T-cell (primary cell): ENCODE data around the gene ETS2. TPM values are rescaled to one million over a fixed set of nuclear protein-coding genes. Genes with fewer than 3 reads are reported as not detected.

ENCODE experiments used
- ATAC-seq, 4 experiments: fragments of 200-7000 bp in 3 of 4; fragments of 150-1000 bp in 1 of 4; cut with Tn5 transposase; replicated peaks in 1 of 4; 1 replicate in 3 of 4; 2 replicates in 1 of 4; pipeline ENCODE4 v1.10.0; 2021; ENCODE audit warnings: moderate library complexity in 3 of 4, mild to moderate bottlenecking in 2 of 4, moderate number of reproducible peaks in 1 of 4
- CTCF ChIA-PET, 2 donors: fragments of 300-600 bp; sonication (Branson Sonifier 250); formaldehyde crosslinking; loops; one replicate each; lab custom pipeline; 2022; ENCODE audit warnings: antibody characterized with exemption in 2 of 2; lab: Charles Lee
- POLR2A ChIA-PET, 2 donors: fragments of 300-600 bp; sonication (Branson Sonifier 250); formaldehyde crosslinking; loops; one replicate each; lab custom pipeline; 2022; ENCODE audit warnings: antibody characterized with exemption in 2 of 2; lab: Charles Lee
- DNase-seq, 35 experiments: peaks; one replicate each; pipeline versions ENCODE4 v3.0.0 to v3.0.0-alpha.2; 2013 to 2023
- H3K27ac ChIP-seq: one replicate; pipeline ENCODE4 v1.5.1; 2013; ENCODE audit warnings: low read length
- H3K27me3 ChIP-seq, 2 experiments: replicated peaks in 1 of 2; 1 replicate in 1 of 2; 2 replicates in 1 of 2; pipeline versions ENCODE4 v1.6.1 to v1.7.0; 2013; ENCODE audit warnings: low read length in 1 of 2, mixed read lengths in 1 of 2; ENCODE audit not compliant: control insufficient read depth in 2 of 2, insufficient read depth in 2 of 2; ENCODE audit errors: extremely low read depth in 1 of 2
- H3K36me3 ChIP-seq, 2 donors: 1 replicate in 1 of 2; 2 replicates in 1 of 2; pipeline versions ENCODE4 v1.6.1 to v1.7.0; 2013; ENCODE audit warnings: low read length in 1 of 2; ENCODE audit not compliant: control insufficient read depth in 2 of 2, insufficient read depth in 1 of 2; ENCODE audit errors: extremely low read depth in 1 of 2
- H3K4me1 ChIP-seq, 2 experiments: 1 replicate in 1 of 2; 2 replicates in 1 of 2; pipeline versions ENCODE4 v1.6.1 to v1.7.0; 2013; ENCODE audit warnings: low read length in 2 of 2, mixed read lengths in 1 of 2; ENCODE audit not compliant: insufficient read depth in 2 of 2, control insufficient read depth in 1 of 2; ENCODE audit errors: extremely low read depth in 1 of 2
- H3K4me3 ChIP-seq, 2 donors: 1 replicate in 1 of 2; 2 replicates in 1 of 2; pipeline versions ENCODE4 v1.5.1 to v1.7.0; 2013; ENCODE audit warnings: mild to moderate bottlenecking in 2 of 2, low read length in 1 of 2, moderate library complexity in 1 of 2; ENCODE audit not compliant: control insufficient read depth in 1 of 2; ENCODE audit errors: extremely low read depth in 1 of 2
- H3K9me3 ChIP-seq: 2 replicates; pipeline ENCODE4 v1.7.0; 2013
- H3K27ac Mint-ChIP-seq, 2 donors: one replicate each; pipeline ENCODE4 v1.8.0; 2020 to 2021; ENCODE audit warnings: mild to moderate bottlenecking in 2 of 2, mixed read lengths in 2 of 2
- H3K27me3 Mint-ChIP-seq, 2 donors: one replicate each; pipeline ENCODE4 v1.8.0; 2021 to 2022; ENCODE audit warnings: mixed read lengths in 2 of 2
- H3K36me3 Mint-ChIP-seq: one replicate; pipeline ENCODE4 v1.8.0; 2021; ENCODE audit warnings: mixed read lengths
- H3K4me1 Mint-ChIP-seq, 3 donors: one replicate each; pipeline ENCODE4 v1.8.0; 2020 to 2022; ENCODE audit warnings: mixed read lengths in 3 of 3, mild to moderate bottlenecking in 1 of 3
- H3K4me3 Mint-ChIP-seq, 3 donors: one replicate each; pipeline ENCODE4 v1.8.0; 2020 to 2022; ENCODE audit warnings: mild to moderate bottlenecking in 3 of 3, mixed read lengths in 3 of 3, moderate library complexity in 3 of 3
- H3K9me3 Mint-ChIP-seq, 3 donors: one replicate each; pipeline ENCODE4 v1.8.0; 2020 to 2022; ENCODE audit warnings: mixed read lengths in 3 of 3
- WGBS: methylation state at CpG from one replicate; pipeline ENCODE4 v1.1.5; 2013; ENCODE audit warnings: missing lambda C conversion rate; ENCODE audit not compliant: insufficient coverage; 5-methylcytosine and 5-hydroxymethylcytosine counted together
- total RNA-seq, 35 experiments: library from RNA in 6 of 35; stranded (reverse) in 6 of 35; fragments of 120-200 nt in 1 of 35; gene quantifications; one replicate each; pipeline versions ENCODE4 v1.2.1 to v1.2.4 and lab custom pipeline; 2013 to 2026

The ETS2 gene
- total RNA-seq, 5 donors from 2014 or later (not counting 1 experiment from before 2014, with no cell fraction given): 12.3 to 17.3 (median 16.5) TPM

GRCh38 chr21:38838598-38839327 is 33.0 kb downstream of the ETS2 start:
- Mint-ChIP-seq H3K4me3 (no peak overlapping the region), H3K27ac (no peak overlapping the region), H3K36me3 (no peaks in the 10 kb centered on the region), H3K4me1 (no peaks in the 10 kb centered on the region), H3K27me3 (peaks cover 3 to 8% of the 10 kb centered on the region in 2 donors), H3K9me3 (no peaks in the 10 kb centered on the region)
- no peaks in the 10 kb centered on the region for H3K4me1 ChIP-seq
- ATAC-seq (no peak), DNase-seq (no peak)
- CTCF ChIA-PET: no interaction called here
- WGBS: 75% methylated on average over 12 of the region's 12 CpGs
- peaks cover 0 to 2% of the 10 kb centered on the region in 2 experiments for H3K27me3 ChIP-seq
- no peaks in the 10 kb centered on the region for H3K36me3 ChIP-seq
- H3K4me3 ChIP-seq: no peak overlapping the region
- no peak overlapping the region for H3K27ac ChIP-seq
- POLR2A ChIA-PET: no interaction called here
- H3K9me3 ChIP-seq: no peaks in the 10 kb centered on the region

- Mint-ChIP-seq H3K4me3 (no peak overlapping the region), H3K27me3 (peaks cover 0 to 6% of the 10 kb centered on the region in 2 donors), H3K36me3 (no peaks in the 10 kb centered on the region), H3K4me1 (no peaks in the 10 kb centered on the region), H3K9me3 (no peaks in the 10 kb centered on the region), H3K27ac (no peak overlapping the region)
- DNase-seq: no peak
- ATAC-seq: no peak
- no peak overlapping the region for H3K27ac ChIP-seq
- CTCF ChIA-PET: no interaction called here
- no peaks in the 10 kb centered on the region for H3K36me3 ChIP-seq
- 60% methylated on average over 1 of the region's 9 CpGs for WGBS
- no peaks in the 10 kb centered on the region for H3K9me3 ChIP-seq
- H3K4me1 ChIP-seq: no peaks in the 10 kb centered on the region
- H3K4me3 ChIP-seq: no peak overlapping the region
- peaks cover 0 to 2% of the 10 kb centered on the region in 2 experiments for H3K27me3 ChIP-seq
- POLR2A ChIA-PET: no interaction called here
These were observed 33.9 kb downstream of the ETS2 start for GRCh38 chr21:38839328-38840286.

- Histone ChIP-seq H3K27me3 (peaks cover 0 to 2% of the 10 kb centered on the region in 2 experiments), H3K4me3 (no peak overlapping the region), H3K9me3 (no peaks in the 10 kb centered on the region), H3K36me3 (no peaks in the 10 kb centered on the region), H3K27ac (no peak overlapping the region), H3K4me1 (no peaks in the 10 kb centered on the region)
- ChIA-PET POLR2A (no interaction called here), CTCF (no interaction called here)
- Mint-ChIP-seq H3K27ac (no peak overlapping the region), H3K9me3 (no peaks in the 10 kb centered on the region), H3K4me1 (no peaks in the 10 kb centered on the region), H3K36me3 (no peaks in the 10 kb centered on the region), H3K27me3 (no peaks in the 10 kb centered on the region), H3K4me3 (no peak overlapping the region)
- DNase-seq (no peak), ATAC-seq (no peak)
- 94% methylated on average over 6 of the region's 17 CpGs for WGBS
These were observed 34.9 kb downstream of the ETS2 start for GRCh38 chr21:38840456-38841300.

GRCh38 chr21:38841472-38841871 is 35.7 kb downstream of the ETS2 start:
- H3K9me3 ChIP-seq: no peaks in the 10 kb centered on the region
- Mint-ChIP-seq H3K27ac (no peak overlapping the region), H3K4me3 (no peak overlapping the region), H3K4me1 (no peaks in the 10 kb centered on the region), H3K9me3 (no peaks in the 10 kb centered on the region), H3K27me3 (no peaks in the 10 kb centered on the region), H3K36me3 (no peaks in the 10 kb centered on the region)
- H3K36me3 ChIP-seq: no peaks in the 10 kb centered on the region
- ChIA-PET POLR2A (no interaction called here), CTCF (no interaction called here)
- no peak overlapping the region for H3K4me3 ChIP-seq
- no peak overlapping the region for H3K27ac ChIP-seq
- 100% methylated on average over 1 of the region's 2 CpGs for WGBS
- peaks cover 0 to 2% of the 10 kb centered on the region in 2 experiments for H3K27me3 ChIP-seq
- DNase-seq (no peak), ATAC-seq (no peak)
- no peaks in the 10 kb centered on the region for H3K4me1 ChIP-seq

GRCh38 chr21:38842079-38842478 is 36.4 kb downstream of the ETS2 start:
- no peaks in the 10 kb centered on the region for H3K4me1 Mint-ChIP-seq

GRCh38 chr21:38843379-38843778 is 37.6 kb downstream of the ETS2 start:
- CTCF ChIA-PET: no interaction called here
- Histone ChIP-seq H3K4me3 (no peak overlapping the region), H3K4me1 (no peaks in the 10 kb centered on the region), H3K36me3 (no peaks in the 10 kb centered on the region), H3K27ac (no peak overlapping the region), H3K9me3 (no peaks in the 10 kb centered on the region), H3K27me3 (no peaks in the 10 kb centered on the region)
- Mint-ChIP-seq H3K9me3 (no peaks in the 10 kb centered on the region), H3K36me3 (no peaks in the 10 kb centered on the region), H3K27ac (no peak overlapping the region), H3K4me3 (no peak overlapping the region), H3K4me1 (no peaks in the 10 kb centered on the region), H3K27me3 (no peaks in the 10 kb centered on the region)
- POLR2A ChIA-PET: no interaction called here
- ATAC-seq (no peak), DNase-seq (no peak)
- no CpG with 5 or more reads among the region's 5 CpGs for WGBS

More at GRCh38 chr21:38842079-38842478, 36.4 kb downstream of the ETS2 start:
- Histone ChIP-seq H3K4me1 (no peaks in the 10 kb centered on the region), H3K36me3 (no peaks in the 10 kb centered on the region), H3K27me3 (no peaks in the 10 kb centered on the region), H3K4me3 (no peak overlapping the region), H3K9me3 (no peaks in the 10 kb centered on the region), H3K27ac (no peak overlapping the region)
- no peak overlapping the region for H3K27ac Mint-ChIP-seq
- CTCF ChIA-PET: no interaction called here
- H3K9me3 Mint-ChIP-seq: no peaks in the 10 kb centered on the region
- POLR2A ChIA-PET: no interaction called here
- H3K4me3 Mint-ChIP-seq: no peak overlapping the region
- no peaks in the 10 kb centered on the region for H3K36me3 Mint-ChIP-seq
- no peaks in the 10 kb centered on the region for H3K27me3 Mint-ChIP-seq
- ATAC-seq (no peak), DNase-seq (no peak)
- 88% methylated on average over 2 of the region's 4 CpGs for WGBS
